NCI-H1048 (cell line): ENCODE results near the gene BTBD9.
"Not testable (repeated sequence)": the region's sequence is repeated elsewhere in the genome, so short reads cannot be mapped to it uniquely, and the experiment has no call there.

Experiments used
- DNase-seq: peaks from one replicate; lab custom pipeline; 2025; lab: John Stamatoyannopoulos, UW

BTBD9 gene

DNA sequence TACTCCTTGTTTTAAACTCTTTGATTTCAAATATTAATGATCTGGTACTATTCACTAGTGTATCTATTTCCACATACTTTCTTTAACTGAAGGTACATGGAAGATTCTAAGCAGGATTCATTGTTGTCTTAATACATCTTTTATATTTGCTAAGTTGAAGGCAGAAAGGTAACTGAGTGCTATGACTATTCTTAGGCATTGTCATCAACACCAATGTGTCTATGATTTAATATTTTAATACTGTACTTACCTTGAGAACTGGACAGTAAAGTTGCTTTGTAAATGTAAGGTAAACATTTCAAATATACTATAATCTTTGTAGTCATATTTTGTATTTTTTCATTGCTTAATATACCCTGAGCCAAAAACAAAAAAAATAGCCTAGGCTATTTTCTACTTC lies 8.9 kb upstream of the BTBD9 start:
- DNase-seq, result no peak

DNA sequence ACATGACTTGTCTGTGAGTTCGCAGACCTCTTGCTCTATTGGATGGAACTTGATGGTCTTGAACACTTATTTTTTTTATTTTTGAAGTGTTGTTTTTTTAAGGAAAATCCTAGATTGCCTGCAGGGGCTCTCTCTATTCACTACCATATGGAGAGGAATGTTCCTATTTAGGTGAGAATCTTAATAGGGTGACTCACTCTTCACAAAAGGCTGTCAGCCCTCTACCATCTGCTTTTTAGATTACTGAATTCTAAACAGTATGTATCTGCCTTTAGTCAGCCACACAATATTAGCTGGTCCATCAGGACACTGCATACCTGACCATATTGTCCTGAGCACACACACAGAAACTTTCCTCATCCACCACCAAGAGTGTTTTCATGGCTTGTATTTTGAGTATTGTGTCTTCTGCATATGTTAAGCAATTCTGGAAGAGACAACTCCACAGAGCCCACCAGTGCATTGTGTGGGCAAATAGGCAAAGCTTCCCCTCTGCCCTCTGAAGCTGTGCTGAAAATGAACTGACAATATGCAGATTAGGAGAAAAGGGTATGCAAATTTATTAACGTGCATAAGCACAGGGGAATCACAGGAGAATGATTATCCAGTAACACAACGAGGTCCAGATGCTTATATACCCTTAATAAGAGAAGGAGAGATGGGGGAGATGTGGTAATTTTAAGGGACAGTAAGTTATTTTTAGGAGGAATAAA lies 6.6 kb upstream of the BTBD9 start:
- no peak for DNase-seq

DNA sequence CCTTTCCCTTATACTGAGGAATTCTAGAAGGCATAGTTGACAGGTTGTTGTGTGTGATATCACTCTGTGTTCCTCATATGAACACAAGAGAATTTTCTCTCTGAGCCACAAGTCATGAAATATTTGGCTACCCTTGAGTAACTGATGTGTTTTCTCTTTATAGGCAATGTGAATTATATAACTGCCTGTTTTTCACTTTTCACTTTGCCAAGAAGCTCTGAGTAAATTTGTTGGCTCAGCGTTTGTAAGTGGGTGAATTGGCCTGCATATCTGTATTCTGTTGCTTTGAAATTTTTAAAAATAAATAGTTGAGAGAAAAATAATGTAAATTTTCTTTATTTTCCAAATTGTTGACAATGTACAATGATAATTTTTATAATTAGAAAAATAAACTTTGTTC lies 5.2 kb upstream of the BTBD9 start:
- DNase-seq, result no peak

DNA sequence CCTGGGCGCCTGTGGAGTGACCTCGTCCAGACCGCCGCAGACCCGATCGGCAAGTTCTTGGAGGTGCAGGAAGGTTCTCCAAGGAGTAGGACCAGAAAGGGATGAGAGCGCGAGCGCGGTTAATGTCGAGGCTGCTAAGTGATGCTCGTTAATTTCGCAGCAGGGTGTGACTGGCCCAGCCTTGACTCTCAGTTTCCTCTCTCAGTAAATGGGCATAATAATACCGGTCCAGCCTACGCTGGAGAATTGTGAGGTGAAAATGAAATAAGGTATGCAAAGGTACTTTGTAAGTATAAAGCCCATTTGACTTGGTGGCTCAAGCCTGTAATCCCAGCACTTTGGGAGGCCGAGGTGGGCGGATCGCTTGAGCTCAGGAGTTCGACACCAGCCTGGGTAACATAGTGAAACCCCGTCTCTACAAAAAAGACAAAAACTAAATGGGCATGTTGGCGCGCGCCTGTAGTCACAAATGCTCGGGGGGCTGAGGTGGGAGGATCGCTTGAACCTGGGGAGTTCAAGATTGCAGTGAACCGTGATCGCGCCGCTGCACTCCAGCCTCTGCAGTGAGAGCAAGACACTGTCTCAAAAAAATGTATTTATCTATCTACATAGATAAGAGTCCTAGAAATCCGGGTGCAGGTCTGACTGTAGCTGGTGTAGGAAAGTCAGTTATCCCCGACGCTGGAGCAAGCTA lies 634 bp upstream of the BTBD9 start:
- no peak for DNase-seq

DNA sequence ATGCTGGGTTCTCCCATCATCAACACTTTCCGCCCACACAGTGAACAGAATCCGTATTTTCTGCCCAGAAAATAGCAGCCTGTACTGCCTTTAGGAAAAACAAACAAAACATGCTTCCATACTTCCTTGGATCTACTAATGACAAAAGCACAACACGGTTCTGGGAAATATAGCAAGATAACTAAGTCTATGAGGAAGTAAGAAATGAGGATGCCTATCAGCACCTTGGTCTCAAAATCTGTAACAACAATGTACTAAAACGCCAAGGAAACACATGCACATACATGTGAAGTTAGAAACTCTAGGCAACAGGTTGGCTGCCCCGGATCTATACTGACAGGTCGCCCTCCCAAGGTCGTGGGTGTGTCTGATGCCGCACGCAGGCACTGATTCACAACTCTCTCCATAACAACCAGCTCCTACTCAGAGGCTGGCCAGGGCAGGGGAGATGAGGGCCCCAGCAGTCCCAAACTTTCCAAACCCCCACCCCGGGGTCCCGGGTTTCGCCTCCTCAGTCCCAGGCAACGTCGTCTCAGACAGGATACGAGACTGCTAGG lies 710 bp downstream of the BTBD9 start:
- no peak for DNase-seq

DNA sequence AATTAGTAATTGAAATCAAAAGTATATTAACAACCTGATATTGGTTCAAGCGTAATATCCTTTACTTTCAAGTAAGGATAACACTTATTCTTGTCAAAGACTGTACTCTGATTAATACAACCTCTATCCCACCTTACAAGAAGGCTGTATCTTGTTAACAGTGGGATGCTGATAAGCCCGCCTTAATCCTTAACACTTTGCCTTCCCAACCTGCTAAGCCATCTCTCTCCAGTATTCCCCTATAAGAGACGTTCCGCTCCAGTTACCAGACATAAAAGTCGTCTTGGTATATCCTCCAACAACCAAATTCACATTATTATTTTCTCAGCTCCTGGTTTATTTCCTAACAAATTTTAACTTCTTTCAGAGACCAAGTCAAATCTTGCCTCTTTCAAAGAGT lies 2.0 kb downstream of the BTBD9 start:
- no peak for DNase-seq

DNA sequence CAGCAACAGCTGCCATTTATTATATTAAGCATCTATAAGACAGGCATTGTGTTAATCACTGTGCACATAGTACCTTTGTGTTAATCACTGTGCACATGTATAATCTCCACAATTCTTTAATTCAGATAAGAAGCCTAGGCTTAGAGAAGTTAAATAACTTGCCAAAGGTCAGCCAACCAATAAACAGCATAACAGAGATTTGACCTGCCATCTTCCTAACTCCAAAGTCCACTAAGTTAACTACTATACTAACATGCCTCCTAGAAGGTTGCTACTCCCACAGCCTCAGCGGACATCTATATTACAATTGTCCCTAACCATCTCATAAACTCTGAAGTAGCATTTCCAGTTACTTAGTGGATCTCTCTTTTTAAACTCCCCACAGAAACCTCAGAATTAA lies 3.7 kb downstream of the BTBD9 start:
- DNase-seq, result no peak

DNA sequence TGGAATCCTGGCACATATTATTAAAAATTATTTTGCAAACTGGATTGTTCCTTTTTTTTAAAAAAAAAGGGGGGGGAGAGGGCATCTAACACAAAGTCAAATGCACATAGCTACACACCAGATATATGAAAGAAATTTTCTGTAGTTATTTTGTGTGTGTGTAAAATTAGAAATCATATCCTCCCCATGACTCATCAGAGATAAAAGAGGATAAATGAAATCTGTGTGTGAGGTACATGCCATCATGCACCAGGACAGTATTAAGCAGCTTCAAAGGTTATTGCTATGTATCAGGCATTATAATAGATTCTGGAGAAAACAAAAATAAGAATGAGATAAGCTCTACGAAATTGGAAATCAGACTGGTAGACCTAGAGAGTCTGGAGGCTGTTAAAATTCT lies 5.2 kb downstream of the BTBD9 start:
- no peak for DNase-seq

DNA sequence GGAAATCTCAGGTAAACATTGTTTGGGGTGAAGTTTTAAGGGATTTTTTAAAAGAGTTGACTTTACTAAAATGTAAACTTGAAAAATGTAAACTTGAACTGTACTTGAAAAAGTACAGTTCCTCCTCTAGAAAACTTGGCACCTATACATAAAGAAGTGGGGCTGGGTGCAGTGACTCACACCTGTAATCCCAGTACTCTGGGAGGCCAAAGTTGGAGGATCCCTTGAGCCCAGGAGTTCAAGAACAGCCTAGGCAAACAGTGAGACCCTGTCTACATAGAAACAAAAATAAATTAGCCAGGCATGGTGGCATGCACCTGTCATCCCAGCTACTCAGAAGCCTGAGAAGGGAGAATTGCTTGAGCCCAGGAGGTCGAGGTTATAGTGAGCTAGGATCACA lies 7.2 kb downstream of the BTBD9 start:
- DNase-seq, result no peak

DNA sequence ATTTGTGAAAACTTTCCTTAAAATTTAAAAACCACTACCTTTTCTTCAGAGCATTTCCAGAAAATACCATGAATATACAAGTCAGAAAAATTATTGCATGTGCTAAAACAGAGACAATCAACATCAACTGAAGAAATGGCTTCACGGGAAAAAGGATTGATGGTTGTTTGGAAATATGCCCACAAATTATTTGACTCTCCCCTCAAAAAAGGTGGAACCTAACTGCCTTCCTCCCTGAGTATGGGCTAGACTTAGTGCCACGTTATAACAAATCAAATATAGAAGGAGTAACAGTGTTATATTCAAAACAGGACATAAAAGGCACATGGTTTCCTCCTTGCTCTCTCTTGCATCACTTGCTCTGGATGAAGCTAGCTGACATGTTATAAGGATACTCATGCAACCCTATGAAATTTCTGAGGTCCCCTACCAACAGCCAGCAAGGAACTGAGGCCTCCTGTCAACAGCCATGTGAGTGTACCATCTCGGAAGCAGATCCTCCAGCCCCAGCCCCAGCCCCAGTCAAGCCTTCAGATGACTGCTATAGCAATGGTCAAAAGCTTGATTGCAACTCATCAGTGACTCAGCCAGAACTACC lies 8.4 kb downstream of the BTBD9 start:
- no peak for DNase-seq

DNA sequence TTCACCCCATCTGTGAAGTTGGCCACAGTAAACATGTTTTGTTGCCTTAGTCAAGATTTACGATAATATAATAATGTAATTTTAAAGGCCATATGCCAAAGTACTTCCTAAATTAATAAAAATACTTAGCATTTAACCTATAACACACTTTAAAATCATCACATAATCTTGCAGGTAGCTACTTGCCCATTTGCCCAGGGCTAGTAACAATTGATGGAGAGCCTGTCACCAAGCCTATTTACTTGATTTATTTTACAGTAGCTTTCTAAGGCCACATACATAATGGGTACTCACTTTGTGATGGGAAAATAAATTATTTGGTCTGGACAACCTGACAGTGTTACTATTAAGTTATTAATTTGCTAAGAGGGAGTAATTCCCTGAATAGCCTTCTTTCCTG lies 14.5 kb downstream of the BTBD9 start:
- DNase-seq, result no peak

DNA sequence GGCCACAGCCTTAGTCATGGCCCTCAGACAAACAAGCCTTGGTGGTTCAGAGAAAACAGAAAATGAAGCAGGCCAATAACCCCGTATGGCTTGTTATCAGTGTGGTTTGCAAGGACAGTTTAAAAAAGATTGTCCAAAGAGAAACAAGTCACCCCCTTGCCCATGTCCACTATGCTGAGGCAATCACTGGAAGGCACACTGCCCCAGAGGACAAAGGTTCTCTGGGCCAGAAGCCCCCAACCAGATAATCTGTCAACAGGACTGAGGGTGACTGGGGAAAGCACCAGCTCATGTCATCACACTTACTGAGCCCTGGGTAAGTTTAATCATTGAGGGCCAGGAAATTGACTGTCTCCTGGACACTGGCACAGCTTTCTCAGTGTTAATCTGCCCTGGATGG lies 20.4 kb downstream of the BTBD9 start:
- not testable (repeated sequence) for DNase-seq

DNA sequence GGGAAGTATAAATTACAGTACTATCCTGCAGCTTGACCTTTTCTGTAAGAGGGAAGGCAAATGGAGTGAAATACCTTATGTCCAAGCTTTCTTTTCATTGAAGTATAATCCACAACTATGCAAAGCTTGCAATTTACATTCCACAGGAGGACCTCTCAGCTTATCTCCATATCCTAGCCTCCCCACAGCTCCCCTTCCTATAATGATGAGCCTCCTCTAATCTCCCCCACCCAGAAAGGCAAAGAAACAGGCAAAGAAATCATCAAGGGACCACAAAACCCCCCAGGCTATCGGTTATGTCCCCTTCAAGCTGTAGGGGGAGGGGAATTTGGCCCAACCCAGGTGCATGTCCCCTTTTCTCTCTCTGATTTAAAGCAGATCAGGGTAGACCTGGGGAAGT lies 21.4 kb downstream of the BTBD9 start:
- not testable (repeated sequence) for DNase-seq

DNA sequence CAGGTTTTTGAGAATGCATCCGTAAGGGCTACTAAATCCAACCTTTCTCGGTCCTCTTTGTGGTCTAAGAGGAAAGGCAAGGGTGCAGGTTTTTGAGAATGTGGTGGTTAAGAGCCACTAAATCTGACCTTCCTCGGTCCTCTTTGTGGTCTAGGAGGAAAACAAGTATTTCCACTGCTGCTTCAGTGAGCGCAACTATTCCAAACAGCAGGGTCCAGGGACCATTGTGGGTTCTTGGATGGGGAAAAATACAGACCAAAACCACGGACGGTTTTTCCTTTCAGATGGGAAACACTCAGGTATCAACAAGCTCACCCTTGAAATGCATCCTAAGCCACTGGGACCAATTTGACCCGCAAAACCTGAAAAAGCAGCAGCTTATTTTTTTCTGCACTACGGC lies 21.9 kb downstream of the BTBD9 start:
- DNase-seq, result no peak

DNA sequence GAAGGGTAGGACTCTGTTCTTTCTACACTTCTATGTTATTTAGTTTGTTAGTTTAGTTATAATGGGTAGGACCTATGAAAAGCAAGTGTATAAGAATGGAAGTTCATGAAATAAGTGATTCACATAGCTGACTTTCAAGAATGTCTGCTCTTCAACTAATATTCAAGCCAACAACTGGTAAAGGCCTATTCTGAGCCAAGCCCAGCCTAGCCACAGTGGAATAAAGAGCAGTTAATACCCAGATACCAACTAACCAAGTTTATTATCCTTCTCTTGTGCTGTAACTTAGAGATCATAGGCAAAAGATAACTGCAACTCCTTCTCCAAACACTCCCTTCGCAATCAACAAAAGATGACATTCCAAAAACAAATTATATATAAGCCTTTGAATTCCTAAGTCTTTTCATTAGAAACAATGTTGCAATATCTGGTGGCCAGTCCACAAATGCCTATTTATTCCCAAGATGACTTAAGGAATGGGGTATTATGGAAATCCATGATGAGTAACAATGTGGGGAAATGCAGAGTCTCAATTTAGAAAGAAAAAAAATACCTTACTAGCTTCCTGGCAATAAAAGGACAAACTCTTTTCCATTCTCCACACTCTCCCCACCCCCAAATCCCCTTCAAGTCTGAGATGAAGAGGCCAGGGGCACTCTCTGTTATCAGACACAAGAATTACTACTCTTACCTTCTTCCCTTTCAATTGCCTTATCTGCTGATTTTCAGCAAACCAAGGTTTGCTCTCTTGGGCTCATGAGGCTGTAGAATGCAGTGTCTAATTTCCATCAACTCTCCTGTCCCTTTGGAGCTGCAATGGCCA lies 27.4 kb downstream of the BTBD9 start:
- no peak for DNase-seq

DNA sequence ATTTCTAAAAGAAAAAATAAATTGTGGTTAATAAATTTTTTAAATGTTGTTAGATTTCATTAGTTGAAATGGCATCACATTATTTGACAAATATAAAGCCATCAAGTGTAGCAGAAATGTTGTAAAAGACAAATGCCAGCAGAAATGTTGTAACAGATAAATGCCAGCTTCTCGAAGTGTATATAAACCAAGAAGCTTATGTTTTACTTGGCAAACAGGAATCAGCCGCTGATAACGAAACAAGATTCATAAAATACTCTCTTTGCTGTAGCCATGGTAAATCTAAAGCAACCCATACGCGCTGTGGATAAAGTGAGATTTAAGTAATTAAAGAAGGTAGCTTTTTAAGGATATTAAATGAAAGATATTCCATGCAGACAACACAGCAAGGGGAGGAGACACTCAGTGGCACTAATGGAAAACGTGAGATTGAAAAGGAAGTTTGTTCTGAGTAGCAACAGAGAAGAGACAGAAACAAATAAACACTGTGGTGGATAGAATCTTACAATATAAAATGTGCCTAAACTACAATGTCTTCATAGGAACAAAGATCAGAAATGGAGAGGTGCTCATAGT lies 29.6 kb downstream of the BTBD9 start:
- no peak for DNase-seq

DNA sequence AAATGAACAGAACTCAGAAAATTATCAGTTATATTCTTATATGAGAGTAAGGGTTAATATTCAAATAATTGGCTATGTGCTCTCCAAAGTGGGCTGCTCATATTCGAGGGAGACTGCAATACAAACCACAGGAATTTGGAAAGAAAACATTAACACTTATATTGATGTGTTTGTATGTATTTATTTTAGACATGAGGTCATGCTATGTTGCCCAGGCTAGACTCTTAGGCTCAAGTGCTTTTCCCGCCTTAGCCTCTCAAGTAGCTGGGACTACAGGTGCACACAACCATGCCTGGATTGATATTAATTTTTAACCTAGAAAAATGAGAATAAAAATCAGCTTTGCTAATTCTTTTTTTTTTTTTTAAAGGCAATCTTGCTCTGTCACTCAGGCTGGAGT lies 35.0 kb downstream of the BTBD9 start:
- DNase-seq, result no peak

DNA sequence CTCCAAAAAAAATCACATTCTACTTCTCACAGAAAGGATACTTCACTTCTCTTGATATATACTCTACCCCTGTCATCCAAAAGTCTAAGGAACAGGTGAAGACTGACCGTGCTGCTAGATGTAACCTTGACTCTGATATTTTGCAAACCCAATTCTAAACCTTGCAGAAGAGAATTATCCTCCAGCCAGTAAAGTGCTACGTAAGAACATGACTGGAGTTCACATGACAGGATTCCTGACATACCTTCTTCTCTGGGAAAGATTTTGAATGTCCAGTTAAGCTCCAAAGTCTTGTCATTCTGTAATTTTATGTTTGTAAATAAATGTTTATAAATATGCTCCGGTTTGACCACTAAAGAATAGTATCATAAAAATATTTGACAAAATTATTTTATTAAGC lies 35.8 kb downstream of the BTBD9 start:
- no peak for DNase-seq

DNA sequence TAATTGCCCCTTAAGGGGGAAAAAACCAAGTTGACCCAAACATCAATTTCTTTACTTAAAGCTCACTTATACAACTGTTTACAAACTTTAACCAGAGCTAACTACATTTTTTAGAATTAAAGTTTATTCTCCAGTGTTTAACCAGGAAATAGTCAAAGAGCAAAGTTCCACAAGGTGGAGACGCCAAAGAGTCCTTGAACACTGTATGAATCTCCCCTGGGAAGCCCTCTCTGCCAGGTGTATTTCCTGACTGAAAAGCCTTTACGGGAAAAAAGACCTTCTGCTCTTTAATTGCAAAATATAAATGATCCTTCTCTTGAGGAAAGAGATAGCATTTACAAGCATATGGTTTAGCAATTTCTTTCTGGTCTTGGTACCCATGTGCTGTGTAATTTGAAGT lies 36.2 kb downstream of the BTBD9 start:
- DNase-seq, result no peak

DNA sequence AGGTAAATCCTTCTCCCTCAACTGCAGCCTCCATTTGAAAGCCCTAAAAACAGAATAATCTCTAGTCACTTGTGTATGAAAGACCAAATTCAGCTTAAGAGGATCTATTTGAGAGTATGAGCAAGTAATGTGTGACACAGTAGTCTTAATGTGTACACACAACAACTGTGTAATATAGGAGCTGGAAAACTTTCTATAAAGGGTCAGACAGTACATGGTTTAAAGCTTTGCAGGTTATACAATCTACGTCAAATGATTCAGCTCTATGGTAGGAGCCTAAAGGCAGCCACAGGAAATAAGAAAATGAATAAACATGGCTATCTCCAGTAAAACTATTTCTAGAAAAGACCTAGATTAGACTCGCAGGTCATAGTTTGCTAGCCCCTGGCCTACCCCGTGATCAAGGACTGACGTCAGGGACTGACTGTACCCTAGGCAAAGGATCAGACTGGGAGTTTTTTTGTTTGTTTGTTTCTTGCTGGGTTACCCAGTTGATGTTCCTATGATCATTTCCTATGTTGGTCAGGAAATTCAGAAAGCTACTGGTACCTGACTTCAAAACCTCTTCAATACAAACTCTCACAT lies 39.7 kb downstream of the BTBD9 start:
- DNase-seq, result no peak

DNA sequence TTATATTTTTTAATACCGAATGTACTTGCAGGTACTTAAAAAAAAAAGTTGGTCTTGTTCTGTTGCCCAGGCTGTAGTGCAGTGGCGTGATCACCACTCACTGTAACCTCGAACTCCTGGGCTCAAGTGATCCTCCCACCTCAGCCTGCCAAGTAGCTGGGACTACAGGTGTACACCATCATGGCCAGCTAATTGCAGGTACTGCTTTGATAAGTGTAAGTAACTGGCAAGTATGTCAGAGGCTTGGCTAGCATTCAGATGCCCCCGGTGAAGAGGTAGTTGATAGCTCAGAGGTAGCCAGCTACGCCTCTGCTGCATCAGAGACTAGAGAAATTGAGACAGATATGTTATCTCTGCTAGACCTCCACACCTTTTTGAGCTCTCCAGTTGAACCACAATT lies 40.5 kb downstream of the BTBD9 start:
- no peak for DNase-seq
